ENCODE results near the gene SLC6A17. TPM values are rescaled to one million over a fixed set of nuclear protein-coding genes. Genes with fewer than 3 reads are reported as not detected.

SLC6A17 gene
- total RNA-seq: 1 to 10 TPM in 2 of 6 donors, under 1 TPM in 4; 0.31 to 2.4 (median 0.67) TPM
- polyA plus RNA-seq: 1 to 10 TPM; 2.1 to 7.1 TPM

DNA sequence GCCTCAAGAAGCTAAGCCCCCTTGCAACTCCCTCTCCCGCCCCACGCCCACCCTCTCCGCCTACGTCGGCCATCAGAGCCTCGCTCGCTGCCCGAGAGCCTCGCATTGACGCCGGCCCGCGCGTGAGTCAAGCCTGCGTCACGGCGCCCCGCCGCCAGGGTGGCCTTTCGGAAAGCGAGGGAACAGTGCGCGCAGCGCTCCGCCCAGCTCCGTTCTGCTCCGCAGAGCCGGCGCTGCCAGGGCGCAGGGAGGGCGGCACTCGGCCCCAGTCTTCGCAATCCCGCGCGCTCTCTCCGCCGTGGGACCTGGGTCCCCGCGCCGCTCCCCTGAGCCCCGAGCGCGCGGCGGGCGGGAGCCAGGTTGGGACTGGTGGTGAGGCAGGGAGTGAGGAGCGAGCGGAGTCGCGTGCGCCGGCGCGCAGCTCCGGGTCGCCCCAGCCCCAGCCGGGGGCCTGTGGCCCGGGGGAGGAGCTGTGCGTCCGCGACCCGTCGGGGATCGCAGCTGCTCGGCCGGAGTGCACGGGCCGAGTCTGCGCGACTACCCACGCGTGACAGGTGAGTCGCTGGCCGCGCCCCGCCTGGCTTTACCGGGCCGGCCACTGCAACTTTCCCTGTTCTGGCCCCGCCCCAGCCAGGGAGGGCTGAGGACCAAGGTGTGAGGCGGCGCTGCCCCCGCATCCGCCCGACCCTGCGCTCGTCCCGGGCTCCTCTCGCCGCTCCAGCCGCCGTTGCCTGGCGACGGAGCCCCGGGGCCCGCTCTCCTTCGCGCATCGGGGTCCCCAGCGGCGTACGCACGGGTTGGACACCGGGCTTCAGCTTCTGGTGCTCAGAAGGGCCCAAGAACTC is at the start of gene SLC6A17:
Gene SLC6A17 (plus strand): TSS at position 165 of the 845 bp plus-strand sequence. CDS start 16,436 bp downstream, outside the sequence.
- WGBS, 2 donors: 1% methylated on average over 60 to 104 of the region's 104 CpGs
- H3K4me3 ChIP-seq: peak within 1 kb of the TSS in 1 of 4 donors; percentile 27
- FAIRE-seq: no peak

GRCh38 chr1:110102081-110102480 is 48.2 kb upstream of the SLC6A17 start:
- Histone ChIP-seq H3K27ac (no peak overlapping the region), H3K27me3 (no peaks in the 10 kb centered on the region), H3K9me3 (no peaks in the 10 kb centered on the region), H3K36me3 (no peaks in the 10 kb centered on the region), H3K4me1 (no peaks in the 10 kb centered on the region), H3K4me3 (no peak overlapping the region)
- 67 to 78% methylated on average over 7 of the region's 7 CpGs for WGBS, 2 donors
- FAIRE-seq (no peak), ATAC-seq (no peak), DNase-seq (no peak)
- intact Hi-C loops (cut with DNase I): loop anchor here in 2 of 3 donors (5.0 to 10.0 kb wide), 2 partner anchors 45 to 47 kb away; no protein-coding TSS in a partner anchor
- no peak for TF ChIP-seq CTCF (IDR thresholded peaks at IDR 0.05)

More for the DNA sequence above, at the start of gene SLC6A17:
- no peaks in the 10 kb centered on the region for H3K9me3 ChIP-seq
- peak in 3 of 4 donors; percentile 59 to 88 (median 82) for ATAC-seq
- H3K4me1 ChIP-seq: peaks cover 0 to 9% (median 0%) of the 10 kb centered on the region in 3 donors
- peak in 1 of 6 donors; percentile 65 for DNase-seq
- TF ChIP-seq CTCF (IDR thresholded peaks at IDR 0.05): no peak
- H3K27ac ChIP-seq: no peak within 1 kb of the TSS
- no peaks in the 10 kb centered on the region for H3K36me3 ChIP-seq
- intact Hi-C loops (cut with DNase I): no loop called here
- H3K27me3 ChIP-seq: peaks cover 0 to 25% (median 4%) of the 10 kb centered on the region in 4 donors

DNA sequence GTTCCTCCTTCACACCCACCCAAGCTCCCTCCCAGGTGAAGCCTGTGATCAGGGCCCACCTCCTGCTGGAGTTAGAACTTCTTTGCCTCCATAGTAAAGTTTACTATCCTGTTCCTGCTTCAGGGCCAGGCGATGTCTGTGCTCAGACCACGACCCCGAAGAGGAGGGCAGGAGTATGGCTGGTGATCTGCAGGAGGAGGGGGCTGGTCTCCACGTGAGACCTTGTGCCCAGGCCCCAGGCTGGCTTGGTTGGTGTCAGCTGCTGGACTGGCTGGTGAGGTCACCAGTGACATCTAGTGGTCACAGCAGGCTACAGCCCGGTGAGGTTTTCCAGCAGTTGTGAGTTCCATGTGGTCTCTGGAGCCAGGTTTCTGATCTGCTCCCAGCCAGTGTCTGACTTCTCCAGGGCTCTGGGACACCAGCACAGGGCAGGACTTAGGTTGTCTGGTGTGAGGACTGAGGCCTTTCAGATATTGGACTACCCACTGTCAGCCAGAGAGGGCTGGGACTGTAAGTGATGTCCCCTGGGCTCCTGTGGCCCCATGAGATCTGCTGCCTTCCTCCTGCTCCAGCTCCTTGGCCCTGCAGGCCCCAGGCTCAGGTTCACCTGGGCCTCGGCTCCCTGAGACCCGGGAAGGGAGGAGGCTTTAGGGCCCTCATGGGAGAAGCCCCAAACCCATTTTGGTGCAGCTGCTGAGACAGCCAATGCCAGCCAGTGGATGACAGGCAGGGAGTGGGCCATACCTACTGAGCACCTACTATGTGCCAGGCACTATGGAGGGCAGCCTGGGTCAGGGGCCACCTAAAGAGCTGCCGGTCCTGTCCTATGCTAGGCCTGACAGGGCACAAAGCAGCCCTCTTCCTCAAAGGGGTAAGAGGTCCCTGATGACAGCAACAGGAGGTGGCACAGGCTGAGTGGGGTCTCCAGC is 44.0 kb upstream of the SLC6A17 start:
- H3K27ac ChIP-seq: no peak overlapping the region
- intact Hi-C loops (cut with DNase I): loop anchor here in 2 of 3 donors (5.0 to 10.0 kb wide), 2 partner anchors 49 to 51 kb away; no protein-coding TSS in a partner anchor
- H3K36me3 ChIP-seq: no peaks in the 10 kb centered on the region
- WGBS, 2 donors: 13% methylated on average over 8 of the region's 8 CpGs
- H3K4me3 ChIP-seq: no peak overlapping the region
- H3K4me1 ChIP-seq: no peaks in the 10 kb centered on the region
- peak; percentile 82 to 90 (median 84) for TF ChIP-seq CTCF (IDR thresholded peaks at IDR 0.05)
- ATAC-seq (peak; percentile 88 to 99 (median 96)), FAIRE-seq (no peak), DNase-seq (peak; percentile 46 to 84 (median 74))
- H3K27me3 ChIP-seq: no peaks in the 10 kb centered on the region
- no peaks in the 10 kb centered on the region for H3K9me3 ChIP-seq

- ATAC-seq: no peak
- no peak overlapping the region for H3K27ac ChIP-seq
- no peaks in the 10 kb centered on the region for H3K9me3 ChIP-seq
- H3K4me3 ChIP-seq: no peak overlapping the region
- 59 to 62% methylated on average over 7 of the region's 7 CpGs for WGBS, 2 donors
- no peak for TF ChIP-seq CTCF (IDR thresholded peaks at IDR 0.05)
- H3K36me3 ChIP-seq: no peaks in the 10 kb centered on the region
- no peak for DNase-seq
- intact Hi-C loops (cut with DNase I): loop anchor here in 2 of 3 donors (5.0 to 10.0 kb wide), 2 partner anchors 51 to 53 kb away; no protein-coding TSS in a partner anchor
- FAIRE-seq: no peak
- H3K27me3 ChIP-seq: no peaks in the 10 kb centered on the region
- no peaks in the 10 kb centered on the region for H3K4me1 ChIP-seq
These were observed 42.3 kb upstream of the SLC6A17 start for GRCh38 chr1:110107867-110108469.

Measured in pancreas (tissue), 10 donors.